GM12878 (cell line): ENCODE data around the gene NOS3. TPM values are rescaled to one million over a fixed set of nuclear protein-coding genes. Genes with fewer than 3 reads are reported as not detected.

Experiments
- ATAC-seq: fragments of 200-7000 bp; cut with Tn5 transposase; 3 replicates; pipeline ENCODE4 v1.9.1; 2020; ENCODE audit warnings: mild to moderate bottlenecking, moderate library complexity
- BruUV-seq: library from RNA; stranded (reverse); fragments of 400-500 nt; replicated peaks from 2 replicates; lab custom pipeline; 2021; lab: Mats Ljungman, UMichigan
- CTCF ChIA-PET: fragments of 300-600 bp; sonication (Branson Sonifier 250); formaldehyde crosslinking; extraction: SDS; loops from one replicate; lab custom pipeline; 2021; ENCODE audit warnings: inconsistent platforms; lab: Yijun Ruan, JAX
- POLR2A ChIA-PET: fragments of 350-600 bp; formaldehyde crosslinking; extraction: SDS; loops from one replicate; lab custom pipeline; 2021; ENCODE audit warnings: inconsistent platforms; lab: Charles Lee
- RAD21 ChIA-PET: fragments of 300-600 bp; sonication (Branson Sonifier 250); formaldehyde crosslinking; loops from one replicate; lab custom pipeline; 2023; ENCODE audit warnings: antibody characterized with exemption; ENCODE audit not compliant: unreplicated experiment; lab: Charles Lee
- SMC1A ChIA-PET: fragments of 300-600 bp; sonication (Branson Sonifier 250); formaldehyde crosslinking; loops from one replicate; lab custom pipeline; 2023; ENCODE audit not compliant: unreplicated experiment, uncharacterized antibody; lab: Charles Lee
- DNase-seq: peaks from one replicate; pipeline ENCODE4 v3.0.0-alpha.2; 2011; ENCODE audit warnings: low read depth, low spot score
- FAIRE-seq: peaks from 3 replicates; lab custom pipeline; 2011; peaks lifted over from hg19 to GRCh38; lab: Jason Lieb, UNC
- H2AFZ ChIP-seq: 2 replicates; pipeline ENCODE4 v1.6.0; 2011; ENCODE audit warnings: low read depth, low read length, control low read depth; ENCODE audit not compliant: control insufficient read depth
- H3K27ac ChIP-seq: 2 replicates; pipeline ENCODE4 v1.5.1; 2011; ENCODE audit warnings: control low read depth; ENCODE audit not compliant: control insufficient read depth, insufficient read depth
- H3K27me3 ChIP-seq, 2 experiments: replicated peaks in 1 of 2; 2 replicates each; pipeline versions ENCODE4 v1.6.0 to v1.6.1; 2011; ENCODE audit warnings: low read length in 1 of 2; ENCODE audit not compliant: control insufficient read depth in 2 of 2, insufficient read depth in 2 of 2
- H3K36me3 ChIP-seq, 2 experiments: 2 replicates each; pipeline ENCODE4 v1.5.1; 2011; ENCODE audit warnings: low read length in 1 of 2; ENCODE audit not compliant: control insufficient read depth in 2 of 2, insufficient read depth in 2 of 2
- H3K4me1 ChIP-seq: 2 replicates; pipeline ENCODE4 v1.6.1; 2011; ENCODE audit warnings: mild to moderate bottlenecking, low read length, moderate library complexity, mixed read lengths; ENCODE audit not compliant: control insufficient read depth, insufficient read depth
- H3K4me2 ChIP-seq: 2 replicates; pipeline ENCODE4 v1.6.0; 2011; ENCODE audit warnings: control low read depth; ENCODE audit not compliant: control insufficient read depth, insufficient read depth
- H3K4me3 ChIP-seq: fragments of 200-600 bp; sonication (generic); 2 replicates; pipeline ENCODE4 v1.5.1; 2016
- H3K79me2 ChIP-seq: 2 replicates; pipeline ENCODE4 v1.6.0; 2011; ENCODE audit warnings: low read length; ENCODE audit not compliant: control insufficient read depth, insufficient read depth
- H3K9ac ChIP-seq: 2 replicates; pipeline ENCODE4 v1.8.0; 2011; ENCODE audit warnings: low read length, control low read depth, mixed read lengths; ENCODE audit not compliant: control insufficient read depth, insufficient read depth
- H3K9me3 ChIP-seq: replicated peaks from 3 replicates; pipeline ENCODE4 v1.5.1; 2011; ENCODE audit warnings: mild to moderate bottlenecking, low read length; ENCODE audit not compliant: control insufficient read depth, insufficient read depth
- H4K20me1 ChIP-seq: 2 replicates; pipeline ENCODE4 v1.6.0; 2011; ENCODE audit not compliant: control insufficient read depth, insufficient read depth
- BHLHE40 ChIP-seq, 2 experiments: fragments of 450-650 bp in 1 of 2; IDR thresholded peaks; 2 replicates each; pipeline ENCODE4 v1.6.1; 2011 to 2017; ENCODE audit warnings: low read depth in 2 of 2, borderline replicate concordance in 1 of 2, improper control_type of control experiment in 1 of 2, low read length in 1 of 2, mild to moderate bottlenecking in 1 of 2
- CHD4 ChIP-seq: fragments of 200-600 bp; sonication (generic); IDR thresholded peaks from 2 replicates; pipeline ENCODE4 v1.6.1; 2016; ENCODE audit warnings: mild to moderate bottlenecking
- ESRRA ChIP-seq: IDR thresholded peaks from 2 replicates; pipeline ENCODE4 v1.6.1; 2012; ENCODE audit warnings: mild to moderate bottlenecking, low read length, improper control_type of control experiment
- ETV6 ChIP-seq, 2 experiments: fragments of 450-650 bp in 1 of 2; IDR thresholded peaks in 1 of 2; conservative IDR thresholded peaks in 1 of 2; 2 replicates each; pipeline ENCODE4 v1.6.1; 2014; ENCODE audit warnings: antibody characterized with exemption in 1 of 2, borderline replicate concordance in 1 of 2, low read depth in 1 of 2, mild to moderate bottlenecking in 1 of 2, moderate library complexity in 1 of 2
- KDM1A ChIP-seq: fragments of 200-600 bp; sonication (generic); IDR thresholded peaks from 2 replicates; pipeline ENCODE4 v1.6.1; 2016; ENCODE audit warnings: borderline replicate concordance
- NFIC ChIP-seq: IDR thresholded peaks from 2 replicates; pipeline ENCODE4 v1.6.1; 2012; ENCODE audit warnings: low read depth, mild to moderate bottlenecking, inconsistent platforms, low read length, moderate library complexity
- PAX5 ChIP-seq: IDR thresholded peaks from 2 replicates; pipeline ENCODE4 v1.6.1; 2011; ENCODE audit warnings: low read depth, low read length, borderline replicate concordance
- PKNOX1 ChIP-seq: fragments of 450-650 bp; IDR thresholded peaks from 2 replicates; pipeline ENCODE4 v1.6.1; 2016; ENCODE audit warnings: mild to moderate bottlenecking
- ZNF592 ChIP-seq: fragments of 450-650 bp; IDR thresholded peaks from 2 replicates; pipeline ENCODE4 v1.6.1; 2017; ENCODE audit warnings: mild to moderate bottlenecking, moderate library complexity
- ZZZ3 ChIP-seq: IDR thresholded peaks from 2 replicates; pipeline ENCODE4 v1.6.1; 2011; ENCODE audit warnings: low read depth; ENCODE audit not compliant: control insufficient read depth, insufficient read length
- WGBS: methylation state at CpG from one replicate; pipeline ENCODE4 v1.1.6; 2016; ENCODE audit warnings: low lambda C conversion rate; ENCODE audit not compliant: insufficient replicate concordance, insufficient coverage; ENCODE audit errors: missing lambda C conversion rate; 5-methylcytosine and 5-hydroxymethylcytosine counted together
- in situ Hi-C: fragments of 300-500 bp; cut with MboI; formaldehyde crosslinking; loops from 9 replicates; pipeline ENCODE4 v1.14.3; 2018; ENCODE audit warnings: mixed read lengths
- intact Hi-C: fragments of 100-400 bp; cut with micrococcal nuclease; formaldehyde crosslinking; loops from one replicate; pipeline ENCODE4 v1.14.2; 2022; ENCODE audit not compliant: unreplicated experiment
- polyA plus RNA-seq, 11 experiments: library from polyadenylated mRNA; depleted of rRNA in 4 of 11; unstranded in 6 of 11; stranded (reverse) in 5 of 11; fragments of >200 nt; fragmentation: Nextera tagmentation in 4 of 11; fragmentation: Illumina TruSeq in 1 of 11; extraction: Ambion mirVana in 4 of 11; extraction: Trizol in 1 of 11; gene quantifications; 1 replicate in 1 of 11; 2 replicates in 10 of 11; pipeline versions ENCODE4 v1.2.1 to v1.2.3, GENCODE V29; 2011 to 2016; ENCODE audit warnings: inconsistent platforms in 2 of 11, missing spikeins in 2 of 11, low read depth in 1 of 11
- total RNA-seq, 4 experiments: library from RNA; depleted of rRNA in 3 of 4; stranded (reverse); fragments of >200 nt in 3 of 4; fragmentation: Illumina TruSeq in 1 of 4; extraction: Trizol in 1 of 4; gene quantifications; 2 replicates each; pipeline versions ENCODE4 v1.2.1 to v1.2.3, GENCODE V29; 2013 to 2021

Gene NOS3
- total and polyA plus RNA-seq, 10 of the 15 experiments (the other 5 are each of a cell fraction or from before 2014, with no cell fraction given): 0.06 to 0.92 (median 0.30) TPM; not detected in 3

GRCh38 chr7:150962290-150962552 is 28.6 kb upstream of the NOS3 start:
- DNase-seq: no peak
- no peak overlapping the region for H2AFZ ChIP-seq
- TF ChIP-seq NFIC: no peak
- TF ChIP-seq CHD4: no peak
- no peak for TF ChIP-seq ZZZ3
- TF ChIP-seq BHLHE40 (IDR thresholded peaks at IDR 0.05; ENCODE audit: borderline replicate concordance in 1 of 2, low read depth in 2 of 2, low read length in 1 of 2): no peak
- TF ChIP-seq ETV6 (conservative IDR thresholded peaks at IDR 0.05 in 1 of 2, IDR thresholded peaks at IDR 0.05 in 1 of 2; ENCODE audit: borderline replicate concordance in 1 of 2, low read depth in 1 of 2): no peak
- no peak for TF ChIP-seq PKNOX1
- no peak for TF ChIP-seq ZNF592
- no peak for TF ChIP-seq PAX5
- no peak for TF ChIP-seq KDM1A
- no peak for TF ChIP-seq ESRRA
- no peak overlapping the region for H3K9ac ChIP-seq
- ChIA-PET SMC1A (interaction anchor here (1.0 to 1.2 kb wide), 2 partner anchors 23 to 147 kb away, joined by 3 to 5 read pairs; no protein-coding TSS in a partner anchor), RAD21 (interaction anchor here (0.6 to 1.6 kb wide), 3 partner anchors 23 to 183 kb away, joined by 3 to 5 read pairs (median 4); no protein-coding TSS in a partner anchor), CTCF (interaction anchor here (0.9 to 2.0 kb wide), 12 partner anchors 16 to 183 kb away, joined by 3 to 29 read pairs (median 4); partner anchors contain the start of gene NOS3), POLR2A (no interaction called here)
- no peak for FAIRE-seq
- intact Hi-C loops (loop anchor here (2.0 kb wide), 1 partner anchor 23 kb away; no protein-coding TSS in a partner anchor), in situ Hi-C loops (no loop called here)
- H3K36me3 ChIP-seq: no peaks in the 10 kb centered on the region
- no peaks in the 10 kb centered on the region for H4K20me1 ChIP-seq
- WGBS: 0% methylated on average over 2 of the region's 2 CpGs
- H3K27me3 ChIP-seq: no peaks in the 10 kb centered on the region; a peak in 3 of 4 replicates
- H3K9me3 ChIP-seq: no peaks in the 10 kb centered on the region
- no peak overlapping the region for H3K4me2 ChIP-seq
- H3K79me2 ChIP-seq: no peaks in the 10 kb centered on the region
- no peak for ATAC-seq
- H3K4me3 ChIP-seq: no peak overlapping the region
- no peaks in the 10 kb centered on the region for H3K4me1 ChIP-seq
- H3K27ac ChIP-seq: no peak overlapping the region
- no TSS peak for BruUV-seq
